ENCODE data around the gene C20orf96.

GRCh38 chr20:312866-313265 is 22.3 kb upstream of the C20orf96 start:
- no peak for TF ChIP-seq EZH2 (IDR thresholded peaks at IDR 0.05; ENCODE audit: borderline replicate concordance, low read depth, low read length, severe bottlenecking)
- no peak for TF ChIP-seq JUN (IDR thresholded peaks at IDR 0.05; ENCODE audit: borderline replicate concordance, insufficient read depth, insufficient read length, low read depth)
- TF ChIP-seq, protein P1, sequence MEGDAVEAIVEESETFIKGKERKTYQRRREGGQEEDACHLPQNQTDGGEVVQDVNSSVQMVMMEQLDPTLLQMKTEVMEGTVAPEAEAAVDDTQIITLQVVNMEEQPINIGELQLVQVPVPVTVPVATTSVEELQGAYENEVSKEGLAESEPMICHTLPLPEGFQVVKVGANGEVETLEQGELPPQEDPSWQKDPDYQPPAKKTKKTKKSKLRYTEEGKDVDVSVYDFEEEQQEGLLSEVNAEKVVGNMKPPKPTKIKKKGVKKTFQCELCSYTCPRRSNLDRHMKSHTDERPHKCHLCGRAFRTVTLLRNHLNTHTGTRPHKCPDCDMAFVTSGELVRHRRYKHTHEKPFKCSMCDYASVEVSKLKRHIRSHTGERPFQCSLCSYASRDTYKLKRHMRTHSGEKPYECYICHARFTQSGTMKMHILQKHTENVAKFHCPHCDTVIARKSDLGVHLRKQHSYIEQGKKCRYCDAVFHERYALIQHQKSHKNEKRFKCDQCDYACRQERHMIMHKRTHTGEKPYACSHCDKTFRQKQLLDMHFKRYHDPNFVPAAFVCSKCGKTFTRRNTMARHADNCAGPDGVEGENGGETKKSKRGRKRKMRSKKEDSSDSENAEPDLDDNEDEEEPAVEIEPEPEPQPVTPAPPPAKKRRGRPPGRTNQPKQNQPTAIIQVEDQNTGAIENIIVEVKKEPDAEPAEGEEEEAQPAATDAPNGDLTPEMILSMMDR (IDR thresholded peaks at IDR 0.05; ENCODE audit: extremely low read depth in 1 of 2, insufficient read depth in 1 of 2, low read depth in 1 of 2, low read length in 2 of 2) = no peak
- TF ChIP-seq POLR2A (IDR thresholded peaks at IDR 0.05; ENCODE audit: low read depth, low read length) = no peak
- TF ChIP-seq, protein P2, sequence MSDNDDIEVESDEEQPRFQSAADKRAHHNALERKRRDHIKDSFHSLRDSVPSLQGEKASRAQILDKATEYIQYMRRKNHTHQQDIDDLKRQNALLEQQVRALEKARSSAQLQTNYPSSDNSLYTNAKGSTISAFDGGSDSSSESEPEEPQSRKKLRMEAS (IDR thresholded peaks at IDR 0.05; ENCODE audit: insufficient read depth, insufficient read length) = no peak
